Tibial nerve (tissue), 4 donors: ENCODE data around the gene WDR91.

Source experiments
- CTCF ChIP-seq, 5 experiments: fragments of 200-600 bp in 3 of 5; fragments of 450-650 bp in 2 of 5; sonication (generic) in 3 of 5; IDR thresholded peaks; one replicate each; pipeline ENCODE4 v1.5.1; 2016 to 2019; ENCODE audit warnings: antibody characterized with exemption in 5 of 5, mild to moderate bottlenecking in 3 of 5, moderate library complexity in 2 of 5
- EP300 ChIP-seq, 2 donors: sonication (generic); formaldehyde crosslinking; IDR thresholded peaks; one replicate each; pipeline ENCODE4 v1.6.1; 2017; ENCODE audit warnings: antibody characterized with exemption in 2 of 2, mild to moderate bottlenecking in 1 of 2

GRCh38 chr7:135186261-135186540, 25.1 kb downstream of the WDR91 start:
- TF ChIP-seq CTCF (IDR thresholded peaks at IDR 0.05): no peak
- TF ChIP-seq EP300 (IDR thresholded peaks at IDR 0.05): no peak
